AG10803 (cell line): ENCODE results near the gene CD99.
A peak's percentile ranks its signal among the peaks of the same experiment; 100 is the strongest.

ENCODE experiments used
- DNase-seq: peaks from one replicate; pipeline ENCODE4 v3.0.0; 2010; ENCODE audit warnings: low read depth
- H3K4me3 ChIP-seq: 2 replicates; pipeline ENCODE4 v1.5.1; 2011; ENCODE audit warnings: mild to moderate bottlenecking, low read length, control low read depth
- CTCF ChIP-seq: conservative IDR thresholded peaks from 2 replicates; pipeline ENCODE4 v1.5.1; 2011; ENCODE audit warnings: mild to moderate bottlenecking, low read length, control low read depth, inconsistent platforms

The CD99 gene

GRCh38 chrX:2650865-2651264 lies 40.2 kb upstream of the CD99 start:
- H3K4me3 ChIP-seq, result no peak overlapping the region
- TF ChIP-seq CTCF, result no peak
- DNase-seq, result no peak

DNA sequence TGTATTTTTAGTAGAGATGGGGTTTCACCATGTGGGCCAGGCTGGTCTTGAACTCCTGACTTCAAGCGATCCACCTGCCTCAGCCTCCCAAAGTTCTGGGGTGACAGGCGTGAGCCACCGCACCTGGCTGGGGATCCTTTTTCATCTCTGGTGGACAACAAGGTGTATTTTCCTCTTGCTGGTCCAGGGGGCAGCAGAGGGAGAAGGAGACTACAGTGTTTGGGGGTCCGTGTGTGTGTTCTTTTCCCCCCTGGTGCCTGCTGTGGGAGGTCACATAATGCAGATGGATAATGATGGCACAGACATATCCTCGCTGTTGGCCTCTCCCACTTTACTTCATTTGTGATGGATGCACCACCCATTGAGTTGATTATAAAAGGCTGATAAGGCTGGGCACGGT lies 39.0 kb upstream of the CD99 start:
- peak; percentile 23 for TF ChIP-seq CTCF
- H3K4me3 ChIP-seq, result no peak overlapping the region
- no peak for DNase-seq

- no peak for TF ChIP-seq CTCF
- no peak for DNase-seq
- no peak overlapping the region for H3K4me3 ChIP-seq
These were observed 36.4 kb upstream of the CD99 start for GRCh38 chrX:2654436-2655340.

DNA sequence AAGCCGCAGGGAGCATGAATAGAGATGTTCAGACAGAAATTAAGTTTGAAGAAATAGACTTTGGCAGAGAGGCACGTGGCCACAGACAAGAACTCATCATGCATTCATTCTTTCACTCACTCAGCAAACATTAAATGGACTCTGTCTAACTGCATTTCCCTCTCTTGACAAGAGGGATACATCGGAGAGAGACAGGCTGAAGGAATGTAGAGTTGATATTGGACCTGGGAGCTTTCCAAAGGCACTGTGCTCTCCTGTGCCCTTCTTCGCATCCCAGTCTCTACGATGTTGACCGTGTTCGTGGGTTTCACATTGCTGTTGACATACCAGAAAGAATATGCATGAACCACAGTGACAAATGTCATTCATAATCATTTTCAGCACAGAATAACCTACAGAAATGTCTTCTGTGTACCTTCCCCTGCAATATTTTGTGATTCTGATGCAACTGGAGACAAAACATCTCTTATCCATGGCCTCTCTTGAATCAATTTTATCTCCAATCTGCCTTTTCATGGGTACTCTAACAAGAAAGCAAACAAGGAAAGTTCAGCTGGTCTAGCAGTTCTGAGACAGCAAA lies 34.7 kb upstream of the CD99 start:
- no peak overlapping the region for H3K4me3 ChIP-seq
- TF ChIP-seq CTCF, result no peak
- no peak for DNase-seq

DNA sequence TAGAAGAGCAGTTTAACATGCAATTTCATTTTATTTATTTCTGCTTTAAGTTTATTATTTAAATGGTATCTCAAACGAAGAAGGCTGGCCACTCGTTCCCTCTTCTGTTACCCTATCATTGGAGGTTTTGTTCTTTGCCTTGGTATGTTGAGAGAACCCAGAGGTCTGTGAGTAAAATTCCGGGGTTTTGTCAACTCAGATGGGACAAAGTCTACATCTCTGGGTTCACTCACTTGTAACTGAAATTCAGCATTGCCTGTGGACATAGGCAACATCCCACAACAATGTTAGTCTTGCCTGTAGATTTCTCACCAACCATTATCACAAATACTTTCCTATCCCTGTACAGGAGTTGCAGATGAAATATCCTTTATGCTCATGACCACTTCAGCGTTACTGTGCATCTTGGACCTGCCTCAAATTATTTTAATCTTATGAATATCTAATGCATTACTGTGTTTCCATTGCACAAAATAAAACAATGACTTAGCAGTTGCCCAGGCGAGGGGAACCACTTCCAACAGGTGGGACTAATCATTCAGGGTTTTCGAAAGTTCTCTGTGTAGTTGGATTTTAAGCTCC lies 33.5 kb upstream of the CD99 start:
- no peak for TF ChIP-seq CTCF
- no peak overlapping the region for H3K4me3 ChIP-seq
- DNase-seq, result no peak

DNA sequence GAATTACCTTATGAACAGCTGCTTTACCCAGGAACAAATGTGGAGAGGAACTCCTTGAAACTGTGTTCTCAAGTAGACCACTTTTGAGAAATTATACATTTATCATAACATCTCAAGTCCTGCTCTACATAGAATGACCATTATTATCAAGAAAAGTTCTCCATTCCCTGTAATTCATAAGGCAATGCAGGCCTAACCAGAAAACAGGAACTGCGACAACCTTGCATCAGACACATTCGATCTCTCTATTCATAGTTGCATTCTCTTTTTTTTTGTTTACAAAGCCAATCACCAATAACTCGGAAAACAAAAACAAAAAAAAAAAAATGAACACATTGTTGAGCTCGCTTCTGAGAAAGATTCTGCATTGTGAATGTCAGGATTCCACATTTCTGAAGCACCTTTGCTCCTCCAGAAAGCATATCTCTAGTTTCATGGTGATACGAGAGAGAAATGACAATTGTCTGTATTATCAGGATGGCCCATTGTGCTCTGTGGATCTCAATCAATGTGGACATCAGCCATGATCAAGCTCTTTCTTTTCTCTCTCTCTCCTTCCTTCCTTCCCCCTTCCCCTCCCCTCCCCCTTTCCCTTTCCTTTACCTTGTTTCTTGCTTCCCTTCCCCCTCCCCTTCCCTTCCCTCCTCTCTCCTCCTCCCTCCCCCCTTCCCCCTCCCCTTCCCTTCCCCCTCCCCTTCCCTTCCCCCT lies 32.4 kb upstream of the CD99 start:
- no peak for TF ChIP-seq CTCF
- H3K4me3 ChIP-seq, result no peak overlapping the region

More for the DNA sequence above, 32.4 kb upstream of the CD99 start:
- DNase-seq, result no peak
